Astrocyte (in vitro differentiated cells and primary cell): ENCODE results near the gene TPO. TPM values are rescaled to one million over a fixed set of nuclear protein-coding genes. Genes with fewer than 3 reads are reported as not detected.

Experiments
- DNase-seq: peaks from one replicate; pipeline ENCODE4 v3.0.0-alpha.2; 2010; ENCODE audit warnings: low read depth
- FAIRE-seq: peaks from 2 replicates; lab custom pipeline; 2011; peaks lifted over from hg19 to GRCh38; lab: Jason Lieb, UNC
- H2AFZ ChIP-seq: 2 replicates; pipeline ENCODE4 v1.6.0; 2012; ENCODE audit warnings: low read depth, low read length, inconsistent platforms
- H3K27ac ChIP-seq: 2 replicates; pipeline ENCODE4 v1.5.1; 2011; ENCODE audit warnings: low read depth, low read length, inconsistent platforms
- H3K27me3 ChIP-seq: 2 replicates; pipeline ENCODE4 v1.6.0; 2011; ENCODE audit warnings: low read length, inconsistent platforms; ENCODE audit not compliant: insufficient read depth
- H3K36me3 ChIP-seq: 2 replicates; pipeline ENCODE4 v1.5.1; 2011; ENCODE audit warnings: low read length, inconsistent platforms; ENCODE audit not compliant: insufficient read depth
- H3K4me1 ChIP-seq: 2 replicates; pipeline ENCODE4 v1.5.1; 2011; ENCODE audit warnings: low read length, inconsistent platforms; ENCODE audit not compliant: insufficient read depth
- H3K4me2 ChIP-seq: 2 replicates; pipeline ENCODE4 v1.6.0; 2012; ENCODE audit warnings: low read length, inconsistent platforms
- H3K4me3 ChIP-seq: 2 replicates; pipeline ENCODE4 v1.5.1; 2011; ENCODE audit warnings: low read depth, mild to moderate bottlenecking, low read length, inconsistent platforms; ENCODE audit not compliant: insufficient read depth
- H3K79me2 ChIP-seq: 2 replicates; pipeline ENCODE4 v1.6.0; 2012; ENCODE audit warnings: mild to moderate bottlenecking, low read length, inconsistent platforms; ENCODE audit not compliant: insufficient read depth
- H3K9ac ChIP-seq: 2 replicates; pipeline ENCODE4 v1.6.0; 2012; ENCODE audit warnings: mild to moderate bottlenecking, low read length, inconsistent platforms
- H3K9me3 ChIP-seq: 2 replicates; pipeline ENCODE4 v1.5.1; 2012; ENCODE audit warnings: low read depth, mild to moderate bottlenecking, low read length, inconsistent platforms; ENCODE audit not compliant: insufficient read depth
- H4K20me1 ChIP-seq: 2 replicates; pipeline ENCODE4 v1.6.0; 2012; ENCODE audit warnings: low read length, inconsistent platforms; ENCODE audit not compliant: insufficient read depth
- H3K27ac Mint-ChIP-seq: one replicate; pipeline ENCODE4 v1.8.0; 2021; ENCODE audit warnings: mild to moderate bottlenecking, mixed read lengths; ENCODE audit not compliant: unreplicated experiment
- H3K27me3 Mint-ChIP-seq: one replicate; pipeline ENCODE4 v1.8.0; 2021; ENCODE audit warnings: low read depth, mixed read lengths; ENCODE audit not compliant: unreplicated experiment
- H3K36me3 Mint-ChIP-seq: one replicate; pipeline ENCODE4 v1.8.0; 2021; ENCODE audit warnings: low read depth, mixed read lengths; ENCODE audit not compliant: unreplicated experiment
- H3K4me1 Mint-ChIP-seq: one replicate; pipeline ENCODE4 v1.8.0; 2021; ENCODE audit warnings: low read depth, mixed read lengths; ENCODE audit not compliant: unreplicated experiment
- H3K4me3 Mint-ChIP-seq: one replicate; pipeline ENCODE4 v1.8.0; 2021; ENCODE audit warnings: mild to moderate bottlenecking, moderate library complexity, mixed read lengths; ENCODE audit not compliant: unreplicated experiment
- H3K9me3 Mint-ChIP-seq: one replicate; pipeline ENCODE4 v1.8.0; 2021; ENCODE audit warnings: mild to moderate bottlenecking, mixed read lengths; ENCODE audit not compliant: unreplicated experiment
- CTCF ChIP-seq: IDR thresholded peaks from 2 replicates; pipeline ENCODE4 v1.5.1; 2011; ENCODE audit warnings: low read depth, mild to moderate bottlenecking, inconsistent platforms, low read length, moderate library complexity; ENCODE audit not compliant: insufficient read depth
- EZH2 ChIP-seq: IDR thresholded peaks from 2 replicates; pipeline ENCODE4 v1.6.1; 2012; ENCODE audit warnings: mild to moderate bottlenecking, low read length, inconsistent platforms; ENCODE audit not compliant: insufficient read depth
- total RNA-seq: library from RNA; stranded (reverse); gene quantifications from 2 replicates; pipeline ENCODE4 v1.2.1, GENCODE V29; 2021

TPO gene
- total RNA-seq, 1 donor from 2014 or later, result not detected

DNA sequence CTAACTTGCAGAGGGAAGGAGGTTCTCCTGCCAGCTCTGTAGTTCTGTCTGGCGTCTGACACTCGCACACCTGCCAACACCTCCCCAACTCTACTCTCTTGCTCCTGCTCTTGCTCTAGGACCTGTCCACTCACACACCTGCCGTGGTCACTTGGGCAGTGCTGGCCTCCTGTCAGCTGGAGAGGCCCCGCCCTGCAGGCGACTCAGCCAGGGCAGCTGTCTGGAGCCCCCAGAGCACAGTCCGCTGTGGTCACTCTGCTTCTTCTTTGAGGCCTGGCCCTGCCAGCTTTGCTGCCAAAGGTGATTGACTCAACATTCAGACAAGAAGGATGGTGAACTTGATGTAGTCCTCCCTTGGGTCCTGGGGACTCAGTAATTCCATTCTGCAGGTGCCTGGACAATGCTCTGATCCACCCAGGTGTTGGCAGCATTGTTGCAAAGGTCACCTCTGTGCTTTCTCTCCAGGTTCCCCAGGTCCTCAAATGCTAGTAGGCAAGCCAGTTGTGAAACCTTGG, 18.7 kb downstream of the TPO start:
- Mint-ChIP-seq H3K4me1 (no peaks in the 10 kb centered on the region), H3K27ac (no peak overlapping the region), H3K27me3 (peaks cover 13% of the 10 kb centered on the region), H3K9me3 (peaks cover 5% of the 10 kb centered on the region), H3K36me3 (no peaks in the 10 kb centered on the region), H3K4me3 (no peak overlapping the region)
- Histone ChIP-seq H3K9ac (no peak overlapping the region), H3K4me3 (no peak overlapping the region), H2AFZ (no peak overlapping the region), H3K9me3 (peaks cover 3% of the 10 kb centered on the region), H3K79me2 (no peaks in the 10 kb centered on the region), H3K4me2 (no peak overlapping the region), H3K27me3 (no peaks in the 10 kb centered on the region), H3K4me1 (no peaks in the 10 kb centered on the region), H4K20me1 (no peaks in the 10 kb centered on the region), H3K27ac (no peak overlapping the region), H3K36me3 (no peaks in the 10 kb centered on the region)
- DNase-seq (no peak), FAIRE-seq (no peak)
- TF ChIP-seq CTCF (no peak), EZH2 (no peak)

DNA sequence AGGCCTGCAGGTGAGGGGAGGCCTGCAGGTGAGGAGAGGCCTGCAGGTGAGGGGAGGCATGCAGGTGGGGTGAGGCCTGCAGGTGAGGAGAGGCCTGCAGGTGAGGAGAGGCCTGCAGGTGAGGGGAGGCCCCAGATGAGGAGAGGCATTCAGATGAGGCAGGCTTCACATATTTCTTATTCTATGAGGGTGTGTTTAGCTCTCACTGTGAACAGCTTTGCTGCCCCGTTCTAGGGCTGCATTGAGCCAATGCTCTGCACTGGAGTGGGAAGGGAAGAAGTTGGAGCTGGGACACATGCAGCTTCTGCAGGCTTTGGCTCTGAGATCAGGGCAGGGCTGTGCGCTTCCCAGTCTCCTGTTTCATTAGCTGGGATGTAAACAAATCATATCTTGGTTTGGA, 19.5 kb downstream of the TPO start:
- no peak overlapping the region for H3K27ac ChIP-seq
- Mint-ChIP-seq H3K4me1 (no peaks in the 10 kb centered on the region), H3K36me3 (no peaks in the 10 kb centered on the region), H3K4me3 (no peak overlapping the region), H3K9me3 (peaks cover 5% of the 10 kb centered on the region), H3K27me3 (peaks cover 14% of the 10 kb centered on the region), H3K27ac (no peak overlapping the region)
- no peaks in the 10 kb centered on the region for H4K20me1 ChIP-seq
- H3K4me3 ChIP-seq, result no peak overlapping the region
- no peak overlapping the region for H3K4me2 ChIP-seq
- H3K9ac ChIP-seq, result no peak overlapping the region
- H3K27me3 ChIP-seq, result no peaks in the 10 kb centered on the region
- FAIRE-seq (no peak), DNase-seq (no peak)
- no peaks in the 10 kb centered on the region for H3K79me2 ChIP-seq
- TF ChIP-seq CTCF, result no peak
- TF ChIP-seq EZH2, result no peak
- no peaks in the 10 kb centered on the region for H3K36me3 ChIP-seq
- no peak overlapping the region for H2AFZ ChIP-seq
- H3K9me3 ChIP-seq, result peaks cover 3% of the 10 kb centered on the region
- no peaks in the 10 kb centered on the region for H3K4me1 ChIP-seq

- Mint-ChIP-seq H3K27ac (no peak overlapping the region), H3K27me3 (peaks cover 26% of the 10 kb centered on the region), H3K4me1 (no peaks in the 10 kb centered on the region), H3K36me3 (no peaks in the 10 kb centered on the region), H3K4me3 (no peak overlapping the region), H3K9me3 (peaks cover 9% of the 10 kb centered on the region)
- no peak overlapping the region for H3K4me3 ChIP-seq
- H3K9me3 ChIP-seq, result no peaks in the 10 kb centered on the region
- no peaks in the 10 kb centered on the region for H3K36me3 ChIP-seq
- H3K27ac ChIP-seq, result no peak overlapping the region
- H3K9ac ChIP-seq, result no peak overlapping the region
- H3K27me3 ChIP-seq, result no peaks in the 10 kb centered on the region
- no peaks in the 10 kb centered on the region for H3K79me2 ChIP-seq
- FAIRE-seq, result no peak
- no peaks in the 10 kb centered on the region for H4K20me1 ChIP-seq
- no peak overlapping the region for H3K4me2 ChIP-seq
- H2AFZ ChIP-seq, result no peak overlapping the region
- H3K4me1 ChIP-seq, result no peaks in the 10 kb centered on the region
- TF ChIP-seq EZH2 (no peak), CTCF (no peak)
- no peak for DNase-seq
Measured at GRCh38 chr2:1436369-1436768, 23.1 kb downstream of the TPO start.
